Subcutaneous abdominal adipose tissue (tissue), 5 donors: ENCODE results near the gene KCNH3.
"Not testable (repeated sequence)": the region's sequence is repeated elsewhere in the genome, so short reads cannot be mapped to it uniquely, and the experiment has no call there.

ENCODE experiments used
- H3K27ac ChIP-seq: one replicate; pipeline ENCODE4 v1.7.0; 2013; ENCODE audit warnings: low read depth, mild to moderate bottlenecking, inconsistent platforms, low read length, moderate library complexity
- H3K27me3 ChIP-seq, 5 donors: one replicate each; pipeline ENCODE4 v1.7.0; 2013; ENCODE audit warnings: low read length in 5 of 5, inconsistent platforms in 1 of 5; ENCODE audit not compliant: control insufficient read depth in 5 of 5, insufficient read depth in 4 of 5
- H3K36me3 ChIP-seq, 5 donors: one replicate each; pipeline ENCODE4 v1.7.0; 2013; ENCODE audit warnings: low read length in 5 of 5; ENCODE audit not compliant: control insufficient read depth in 5 of 5, insufficient read depth in 5 of 5
- H3K4me1 ChIP-seq, 5 donors: one replicate each; pipeline ENCODE4 v1.7.0; 2013; ENCODE audit warnings: low read length in 5 of 5, mild to moderate bottlenecking in 3 of 5, moderate library complexity in 1 of 5; ENCODE audit not compliant: control insufficient read depth in 5 of 5, insufficient read depth in 5 of 5
- H3K4me3 ChIP-seq, 5 donors: one replicate each; pipeline ENCODE4 v1.7.0; 2013; ENCODE audit warnings: low read length in 5 of 5, low read depth in 1 of 5
- H3K9ac ChIP-seq, 5 donors: one replicate each; pipeline ENCODE4 v1.7.0; 2013; ENCODE audit warnings: low read length in 5 of 5, mild to moderate bottlenecking in 4 of 5, moderate library complexity in 3 of 5
- H3K9me3 ChIP-seq, 5 donors: one replicate each; pipeline ENCODE4 v1.7.0; 2013; ENCODE audit warnings: low read length in 5 of 5; ENCODE audit not compliant: control insufficient read depth in 5 of 5
- donor health status: healthy.
- donor health status: healthy.
- donor health status: healthy.
- donor health status: healthy.
- donor health status: healthy.

KCNH3 gene

DNA sequence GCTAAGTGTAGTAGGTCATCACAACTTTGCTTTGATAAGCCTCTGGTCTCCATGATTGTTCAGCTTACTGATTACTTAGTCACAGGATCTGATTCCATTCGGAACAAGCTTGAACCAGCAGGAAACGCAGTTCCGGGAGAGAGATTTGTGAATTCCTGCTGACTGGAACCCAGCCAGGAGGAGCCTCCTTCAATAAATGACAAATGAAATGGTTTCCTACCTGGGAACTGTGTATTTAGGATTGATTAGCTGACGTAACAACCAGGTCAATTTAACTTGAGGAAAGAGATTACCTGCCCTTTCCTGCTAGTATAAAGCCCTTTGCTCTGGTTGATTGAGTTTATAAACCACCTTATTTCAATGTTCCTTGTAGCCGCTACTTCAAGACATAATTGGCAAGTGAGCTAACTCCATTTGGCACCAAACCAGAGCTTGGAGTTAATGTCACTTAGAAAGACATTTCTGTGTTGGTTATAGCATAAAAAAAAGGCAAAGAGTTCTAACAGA lies 35.1 kb upstream of the KCNH3 start:
- Histone ChIP-seq H3K36me3 (peaks cover 0 to 8% (median 2%) of the 10 kb centered on the region in 5 donors), H3K4me1 (peaks cover 0 to 4% (median 0%) of the 10 kb centered on the region in 5 donors), H3K9me3 (no peaks in the 10 kb centered on the region), H3K27ac (peak overlapping the region; percentile 12), H3K27me3 (no peaks in the 10 kb centered on the region), H3K4me3 (no peak overlapping the region), H3K9ac (no peak overlapping the region)

- no peak overlapping the region for H3K4me3 ChIP-seq
- H3K9ac ChIP-seq: no peak overlapping the region
- peaks cover 0 to 6% (median 0%) of the 10 kb centered on the region in 5 donors for H3K36me3 ChIP-seq
- H3K27ac ChIP-seq: no peak overlapping the region
- H3K4me1 ChIP-seq: peaks cover 0 to 4% (median 0%) of the 10 kb centered on the region in 5 donors
- no peaks in the 10 kb centered on the region for H3K9me3 ChIP-seq
- no peaks in the 10 kb centered on the region for H3K27me3 ChIP-seq
These were observed 33.2 kb upstream of the KCNH3 start for GRCh38 chr12:49505672-49506071.

- H3K36me3 ChIP-seq: peaks cover 0 to 3% (median 0%) of the 10 kb centered on the region in 5 donors
- no peak overlapping the region for H3K27ac ChIP-seq
- H3K4me1 ChIP-seq: peaks cover 0 to 4% (median 0%) of the 10 kb centered on the region in 5 donors
- H3K9me3 ChIP-seq: no peaks in the 10 kb centered on the region
- no peak overlapping the region for H3K4me3 ChIP-seq
- H3K9ac ChIP-seq: no peak overlapping the region
- H3K27me3 ChIP-seq: no peaks in the 10 kb centered on the region
These were observed 31.7 kb upstream of the KCNH3 start for GRCh38 chr12:49507139-49507538.

- H3K36me3 ChIP-seq, H3K4me1 ChIP-seq, H3K4me3 ChIP-seq, H3K27ac ChIP-seq, H3K27me3 ChIP-seq, H3K9ac ChIP-seq, H3K9me3 ChIP-seq: not testable (repeated sequence)
These were observed 29.1 kb upstream of the KCNH3 start for GRCh38 chr12:49509681-49510080.

DNA sequence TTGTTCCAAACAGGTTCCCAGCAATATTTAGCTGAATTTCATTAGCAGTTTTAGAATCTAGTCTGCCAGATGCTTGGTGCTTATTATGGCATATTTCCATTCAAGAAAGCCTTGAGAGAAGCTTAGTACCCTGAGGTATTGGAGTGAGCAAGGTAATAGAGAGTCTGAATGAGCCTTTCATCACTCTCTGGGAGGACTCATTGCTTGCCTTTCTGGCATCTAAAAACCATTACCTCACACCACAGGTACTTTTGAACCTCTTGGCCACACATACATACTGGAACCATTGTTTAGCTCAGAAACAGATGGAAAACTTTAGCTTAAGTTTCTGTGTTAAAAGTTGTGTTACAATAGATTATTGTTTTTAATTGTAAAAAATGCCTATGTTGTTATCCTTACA lies 27.4 kb upstream of the KCNH3 start:
- Histone ChIP-seq H3K27me3 (no peaks in the 10 kb centered on the region), H3K4me1 (no peaks in the 10 kb centered on the region), H3K27ac (no peak overlapping the region), H3K36me3 (peaks cover 0 to 4% (median 0%) of the 10 kb centered on the region in 5 donors), H3K9me3 (no peaks in the 10 kb centered on the region), H3K9ac (no peak overlapping the region), H3K4me3 (no peak overlapping the region)

- H3K4me3 ChIP-seq: no peak overlapping the region
- no peaks in the 10 kb centered on the region for H3K4me1 ChIP-seq
- no peaks in the 10 kb centered on the region for H3K27me3 ChIP-seq
- no peaks in the 10 kb centered on the region for H3K9me3 ChIP-seq
- peaks cover 0 to 4% (median 0%) of the 10 kb centered on the region in 5 donors for H3K36me3 ChIP-seq
- no peak overlapping the region for H3K9ac ChIP-seq
- no peak overlapping the region for H3K27ac ChIP-seq
These were observed 26.3 kb upstream of the KCNH3 start for GRCh38 chr12:49512546-49512945.

DNA sequence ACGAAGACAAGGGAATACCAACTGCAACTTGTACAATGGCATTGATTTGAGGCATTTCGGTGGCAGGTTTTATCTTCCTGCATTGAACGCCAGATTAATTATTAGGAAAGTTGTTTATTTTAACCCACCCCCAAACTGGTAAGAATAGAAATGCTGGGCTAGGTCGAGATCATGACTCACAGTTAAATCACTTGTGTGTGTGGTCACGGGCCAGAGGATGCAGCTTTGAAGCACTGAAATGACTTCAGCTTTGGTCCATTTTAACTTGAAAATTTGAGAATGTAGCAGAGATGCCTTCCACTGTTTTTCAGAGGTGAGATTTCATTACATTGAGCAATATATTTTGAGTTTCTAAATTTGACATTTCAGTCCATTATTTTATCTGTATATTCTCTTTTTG lies 23.6 kb upstream of the KCNH3 start:
- Histone ChIP-seq H3K27ac (no peak overlapping the region), H3K4me3 (no peak overlapping the region), H3K9me3 (no peaks in the 10 kb centered on the region), H3K9ac (no peak overlapping the region), H3K36me3 (peaks cover 0 to 6% (median 2%) of the 10 kb centered on the region in 5 donors), H3K4me1 (no peaks in the 10 kb centered on the region), H3K27me3 (no peaks in the 10 kb centered on the region)

GRCh38 chr12:49518914-49519573 lies 19.8 kb upstream of the KCNH3 start:
- H3K4me1 ChIP-seq: no peaks in the 10 kb centered on the region

GRCh38 chr12:49519574-49519936 lies 19.3 kb upstream of the KCNH3 start:
- no peak overlapping the region for H3K9ac ChIP-seq
- no peaks in the 10 kb centered on the region for H3K27me3 ChIP-seq
- peaks cover 1 to 16% (median 6%) of the 10 kb centered on the region in 5 donors for H3K36me3 ChIP-seq
- H3K4me1 ChIP-seq: no peaks in the 10 kb centered on the region
- no peak overlapping the region for H3K4me3 ChIP-seq
- H3K27ac ChIP-seq: no peak overlapping the region
- H3K9me3 ChIP-seq: no peaks in the 10 kb centered on the region

More at GRCh38 chr12:49518914-49519573, 19.8 kb upstream of the KCNH3 start:
- Histone ChIP-seq H3K4me3 (no peak overlapping the region), H3K36me3 (peaks cover 0 to 15% (median 6%) of the 10 kb centered on the region in 5 donors), H3K27me3 (no peaks in the 10 kb centered on the region), H3K9me3 (no peaks in the 10 kb centered on the region), H3K9ac (no peak overlapping the region), H3K27ac (no peak overlapping the region)

DNA sequence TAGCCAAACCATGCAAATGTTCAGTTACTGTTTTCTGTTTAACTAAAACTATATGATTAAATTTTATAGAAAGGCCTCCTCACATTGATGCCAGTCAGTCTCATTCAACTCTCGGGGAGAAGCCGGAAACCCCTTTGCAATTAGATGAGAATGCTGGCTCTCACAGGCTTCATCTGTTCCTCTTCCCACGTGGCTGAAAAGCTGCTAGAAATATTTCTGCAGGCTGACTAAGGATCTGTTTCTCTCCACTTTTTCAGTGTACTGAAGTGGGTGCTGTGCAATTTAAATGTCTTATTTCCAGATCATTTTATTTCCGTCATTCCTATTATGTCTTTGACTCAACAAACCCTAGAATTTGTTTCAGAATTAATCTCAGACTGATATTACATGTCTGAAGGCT lies 17.4 kb upstream of the KCNH3 start:
- H3K4me1 ChIP-seq: no peaks in the 10 kb centered on the region
- H3K4me3 ChIP-seq: no peak overlapping the region
- no peaks in the 10 kb centered on the region for H3K27me3 ChIP-seq
- H3K36me3 ChIP-seq: peaks cover 13 to 34% (median 24%) of the 10 kb centered on the region in 5 donors
- no peaks in the 10 kb centered on the region for H3K9me3 ChIP-seq
- no peak overlapping the region for H3K27ac ChIP-seq
- H3K9ac ChIP-seq: no peak overlapping the region
